Effector memory CD8-positive, alpha-beta T cell (primary cell): Measurements from ENCODE around the gene YLPM1.

Experiments
- ATAC-seq: fragments of 150-1000 bp; cut with Tn5 transposase; replicated peaks from 2 replicates; pipeline ENCODE4 v1.10.0; 2021; ENCODE audit warnings: mild to moderate bottlenecking, moderate library complexity
- DNase-seq, 3 experiments: peaks; one replicate each; pipeline ENCODE4 v3.0.0; 2021
- H3K27ac Mint-ChIP-seq, 2 donors: one replicate each; pipeline ENCODE4 v1.8.0; 2022; ENCODE audit warnings: mild to moderate bottlenecking in 2 of 2, mixed read lengths in 2 of 2, moderate library complexity in 2 of 2
- H3K27me3 Mint-ChIP-seq, 2 donors: one replicate each; pipeline ENCODE4 v1.8.0; 2022; ENCODE audit warnings: mixed read lengths in 2 of 2
- H3K36me3 Mint-ChIP-seq: one replicate; pipeline ENCODE4 v1.8.0; 2022; ENCODE audit warnings: mild to moderate bottlenecking, moderate library complexity, mixed read lengths; ENCODE audit not compliant: insufficient read depth
- H3K4me1 Mint-ChIP-seq, 2 donors: one replicate each; pipeline ENCODE4 v1.8.0; 2022; ENCODE audit warnings: low read depth in 2 of 2, mixed read lengths in 2 of 2
- H3K4me3 Mint-ChIP-seq, 2 donors: one replicate each; pipeline ENCODE4 v1.8.0; 2022; ENCODE audit warnings: mild to moderate bottlenecking in 2 of 2, mixed read lengths in 2 of 2, moderate library complexity in 2 of 2
- H3K9me3 Mint-ChIP-seq, 2 donors: one replicate each; pipeline ENCODE4 v1.8.0; 2022; ENCODE audit warnings: mixed read lengths in 2 of 2
- total RNA-seq, 9 experiments: gene quantifications; one replicate each; lab custom pipeline; 2026; lab: John Stamatoyannopoulos, UW

Gene YLPM1
- 62.2 to 178 (median 86.3) reads per million in 9 experiments for total RNA-seq

GRCh38 chr14:74762917-74763802 is at the start of gene YLPM1:
TSS of gene YLPM1 (plus strand) at chr14:74763316. CDS start at chr14:74763490, 174 bp downstream.
- H3K27ac Mint-ChIP-seq: peak within 1 kb of the TSS; percentile 94 to 99
- DNase-seq (peak; percentile 92 to 94 (median 93)), ATAC-seq (peak; percentile 88)
- H3K9me3 Mint-ChIP-seq: no peaks in the 10 kb centered on the region
- peaks cover 16% of the 10 kb centered on the region for H3K36me3 Mint-ChIP-seq
- peaks cover 32 to 47% of the 10 kb centered on the region in 2 donors for H3K4me1 Mint-ChIP-seq
- H3K27me3 Mint-ChIP-seq: no peaks in the 10 kb centered on the region
- H3K4me3 Mint-ChIP-seq: peak within 1 kb of the TSS; percentile 97 to 98

GRCh38 chr14:74713395-74713735 is 49.8 kb upstream of the YLPM1 start:
- H3K27me3 Mint-ChIP-seq: no peaks in the 10 kb centered on the region
- H3K9me3 Mint-ChIP-seq: no peaks in the 10 kb centered on the region
- peak overlapping the region; percentile 95 to 96 for H3K27ac Mint-ChIP-seq
- H3K4me1 Mint-ChIP-seq: peaks cover 23 to 54% of the 10 kb centered on the region in 2 donors
- ATAC-seq (no peak), DNase-seq (no peak)
- H3K36me3 Mint-ChIP-seq: peaks cover 36% of the 10 kb centered on the region
- peak overlapping the region; percentile 90 for H3K4me3 Mint-ChIP-seq

GRCh38 chr14:74720526-74720925 is 42.6 kb upstream of the YLPM1 start:
- Mint-ChIP-seq H3K27me3 (no peaks in the 10 kb centered on the region), H3K4me3 (no peak overlapping the region), H3K27ac (no peak overlapping the region), H3K9me3 (no peaks in the 10 kb centered on the region), H3K4me1 (peaks cover 3 to 13% of the 10 kb centered on the region in 2 donors), H3K36me3 (peaks cover 87% of the 10 kb centered on the region)
- ATAC-seq (no peak), DNase-seq (no peak)

GRCh38 chr14:74723134-74723533 is 40.0 kb upstream of the YLPM1 start:
- no peaks in the 10 kb centered on the region for H3K9me3 Mint-ChIP-seq
- no peak for DNase-seq
- no peak overlapping the region for H3K27ac Mint-ChIP-seq
- no peak overlapping the region for H3K4me3 Mint-ChIP-seq
- peaks cover 0 to 4% of the 10 kb centered on the region in 2 donors for H3K4me1 Mint-ChIP-seq
- no peaks in the 10 kb centered on the region for H3K27me3 Mint-ChIP-seq
- peaks cover 66% of the 10 kb centered on the region for H3K36me3 Mint-ChIP-seq
- ATAC-seq: no peak

GRCh38 chr14:74732387-74732786 is 30.7 kb upstream of the YLPM1 start:
- H3K9me3 Mint-ChIP-seq: no peaks in the 10 kb centered on the region
- ATAC-seq (no peak), DNase-seq (no peak)
- peaks cover 4 to 9% of the 10 kb centered on the region in 2 donors for H3K4me1 Mint-ChIP-seq
- H3K27me3 Mint-ChIP-seq: no peaks in the 10 kb centered on the region
- no peak overlapping the region for H3K4me3 Mint-ChIP-seq
- peaks cover 55% of the 10 kb centered on the region for H3K36me3 Mint-ChIP-seq
- no peak overlapping the region for H3K27ac Mint-ChIP-seq

- H3K9me3 Mint-ChIP-seq: no peaks in the 10 kb centered on the region
- no peak overlapping the region for H3K27ac Mint-ChIP-seq
- peaks cover 4 to 9% of the 10 kb centered on the region in 2 donors for H3K4me1 Mint-ChIP-seq
- ATAC-seq (no peak), DNase-seq (no peak)
- no peaks in the 10 kb centered on the region for H3K27me3 Mint-ChIP-seq
- H3K4me3 Mint-ChIP-seq: no peak overlapping the region
- H3K36me3 Mint-ChIP-seq: peaks cover 63% of the 10 kb centered on the region
Measured at GRCh38 chr14:74733221-74733620, 29.9 kb upstream of the YLPM1 start.

GRCh38 chr14:74735125-74735524 is 28.0 kb upstream of the YLPM1 start:
- Mint-ChIP-seq H3K27me3 (no peaks in the 10 kb centered on the region), H3K27ac (no peak overlapping the region), H3K4me3 (no peak overlapping the region), H3K4me1 (peaks cover 0 to 6% of the 10 kb centered on the region in 2 donors), H3K9me3 (no peaks in the 10 kb centered on the region), H3K36me3 (peaks cover 71% of the 10 kb centered on the region)
- no peak for DNase-seq
- ATAC-seq: no peak

- DNase-seq: no peak
- Mint-ChIP-seq H3K4me1 (no peaks in the 10 kb centered on the region), H3K9me3 (no peaks in the 10 kb centered on the region), H3K36me3 (peaks cover 57% of the 10 kb centered on the region), H3K27me3 (no peaks in the 10 kb centered on the region), H3K4me3 (no peak overlapping the region), H3K27ac (no peak overlapping the region)
- no peak for ATAC-seq
Measured at GRCh38 chr14:74737753-74738325, 25.3 kb upstream of the YLPM1 start.

- H3K9me3 Mint-ChIP-seq: no peaks in the 10 kb centered on the region
- no peaks in the 10 kb centered on the region for H3K27me3 Mint-ChIP-seq
- DNase-seq (no peak), ATAC-seq (no peak)
- H3K4me1 Mint-ChIP-seq: no peaks in the 10 kb centered on the region
- H3K36me3 Mint-ChIP-seq: peaks cover 43% of the 10 kb centered on the region
- no peak overlapping the region for H3K4me3 Mint-ChIP-seq
- H3K27ac Mint-ChIP-seq: no peak overlapping the region
Measured at GRCh38 chr14:74739293-74740030, 23.7 kb upstream of the YLPM1 start.

- DNase-seq (no peak), ATAC-seq (no peak)
- Mint-ChIP-seq H3K27me3 (no peaks in the 10 kb centered on the region), H3K4me1 (no peaks in the 10 kb centered on the region), H3K4me3 (no peak overlapping the region), H3K9me3 (peaks cover 3 to 7% of the 10 kb centered on the region in 2 donors), H3K36me3 (no peaks in the 10 kb centered on the region), H3K27ac (no peak overlapping the region)
Measured at GRCh38 chr14:74747237-74747636, 15.9 kb upstream of the YLPM1 start.

GRCh38 chr14:74754157-74754556 is 9.0 kb upstream of the YLPM1 start:
- Mint-ChIP-seq H3K27me3 (peaks cover 0 to 6% of the 10 kb centered on the region in 2 donors), H3K4me3 (no peak overlapping the region), H3K9me3 (peaks cover 4 to 14% of the 10 kb centered on the region in 2 donors), H3K4me1 (no peaks in the 10 kb centered on the region), H3K27ac (no peak overlapping the region), H3K36me3 (no peaks in the 10 kb centered on the region)
- ATAC-seq (no peak), DNase-seq (no peak)

GRCh38 chr14:74754899-74755298 is 8.2 kb upstream of the YLPM1 start:
- H3K4me3 Mint-ChIP-seq: no peak overlapping the region
- no peak for DNase-seq
- no peak for ATAC-seq
- H3K27ac Mint-ChIP-seq: no peak overlapping the region
- peaks cover 4 to 14% of the 10 kb centered on the region in 2 donors for H3K9me3 Mint-ChIP-seq
- no peaks in the 10 kb centered on the region for H3K36me3 Mint-ChIP-seq
- H3K27me3 Mint-ChIP-seq: peaks cover 0 to 6% of the 10 kb centered on the region in 2 donors
- H3K4me1 Mint-ChIP-seq: no peaks in the 10 kb centered on the region

- Mint-ChIP-seq H3K9me3 (peaks cover 4 to 14% of the 10 kb centered on the region in 2 donors), H3K4me3 (no peak overlapping the region), H3K27ac (no peak overlapping the region), H3K36me3 (no peaks in the 10 kb centered on the region), H3K27me3 (peaks cover 0 to 6% of the 10 kb centered on the region in 2 donors), H3K4me1 (no peaks in the 10 kb centered on the region)
- no peak for ATAC-seq
- no peak for DNase-seq
Measured at GRCh38 chr14:74756326-74756725, 6.8 kb upstream of the YLPM1 start.
